Naive thymus-derived CD4-positive, alpha-beta T cell (primary cell): Measurements from ENCODE around the gene SH2D4B. TPM values are rescaled to one million over a fixed set of nuclear protein-coding genes. Genes with fewer than 3 reads are reported as not detected.
A peak's percentile ranks its signal among the peaks of the same experiment; 100 is the strongest.

ENCODE experiments used
- ATAC-seq: fragments of 150-1000 bp; cut with Tn5 transposase; 2 replicates; pipeline ENCODE4 v1.10.0; 2021; ENCODE audit warnings: mild to moderate bottlenecking, moderate library complexity
- CTCF ChIA-PET: fragments of 350-600 bp; sonication (Branson Sonifier 250); formaldehyde crosslinking; loops from one replicate; lab custom pipeline; 2021; ENCODE audit warnings: antibody characterized with exemption; lab: Charles Lee
- POLR2A ChIA-PET: fragments of 350-600 bp; sonication (Branson Sonifier 250); formaldehyde crosslinking; loops from one replicate; lab custom pipeline; 2021; ENCODE audit warnings: antibody characterized with exemption, inconsistent platforms; lab: Charles Lee
- DNase-seq, 9 donors: peaks; one replicate each; pipeline versions ENCODE4 v3.0.0 to v3.0.0-alpha.2; 2020 to 2022; ENCODE audit warnings: mixed read lengths in 1 of 9
- H3K27ac ChIP-seq: one replicate; pipeline ENCODE4 v1.7.0; 2013; ENCODE audit warnings: mild to moderate bottlenecking, low read depth, low read length, moderate library complexity
- H3K27me3 ChIP-seq, 2 donors: one replicate each; pipeline ENCODE4 v1.7.0; 2013; ENCODE audit warnings: low read length in 2 of 2, mild to moderate bottlenecking in 2 of 2, moderate library complexity in 2 of 2; ENCODE audit not compliant: control insufficient read depth in 2 of 2, insufficient read depth in 2 of 2
- H3K36me3 ChIP-seq, 3 experiments: 1 replicate in 2 of 3; 2 replicates in 1 of 3; pipeline ENCODE4 v1.7.0; 2013; ENCODE audit warnings: low read length in 3 of 3, mild to moderate bottlenecking in 3 of 3, moderate library complexity in 1 of 3; ENCODE audit not compliant: insufficient read depth in 3 of 3, control insufficient read depth in 2 of 3
- H3K4me1 ChIP-seq, 2 donors: one replicate each; pipeline ENCODE4 v1.7.0; 2013; ENCODE audit warnings: low read length in 2 of 2, mild to moderate bottlenecking in 2 of 2, moderate library complexity in 1 of 2; ENCODE audit not compliant: control insufficient read depth in 2 of 2, insufficient read depth in 2 of 2
- H3K4me3 ChIP-seq: 2 replicates; pipeline ENCODE4 v1.7.0; 2013; ENCODE audit warnings: mild to moderate bottlenecking, low read length
- H3K9me3 ChIP-seq, 3 experiments: 1 replicate in 2 of 3; 2 replicates in 1 of 3; pipeline ENCODE4 v1.7.0; 2013; ENCODE audit warnings: low read length in 3 of 3; ENCODE audit not compliant: control insufficient read depth in 2 of 3
- H3K27ac Mint-ChIP-seq, 9 donors: one replicate each; pipeline ENCODE4 v1.8.0; 2020 to 2022; ENCODE audit warnings: mixed read lengths in 9 of 9, mild to moderate bottlenecking in 8 of 9, moderate library complexity in 5 of 9, inconsistent platforms in 2 of 9
- H3K27me3 Mint-ChIP-seq, 5 donors: one replicate each; pipeline ENCODE4 v1.8.0; 2021 to 2022; ENCODE audit warnings: mixed read lengths in 5 of 5, mild to moderate bottlenecking in 1 of 5
- H3K36me3 Mint-ChIP-seq, 5 donors: one replicate each; pipeline ENCODE4 v1.8.0; 2020 to 2022; ENCODE audit warnings: mixed read lengths in 5 of 5, mild to moderate bottlenecking in 3 of 5, inconsistent platforms in 1 of 5
- H3K4me1 Mint-ChIP-seq, 7 donors: one replicate each; pipeline ENCODE4 v1.8.0; 2020 to 2022; ENCODE audit warnings: mixed read lengths in 7 of 7, mild to moderate bottlenecking in 3 of 7, inconsistent platforms in 1 of 7
- H3K4me3 Mint-ChIP-seq, 10 donors: one replicate each; pipeline ENCODE4 v1.8.0; 2020 to 2022; ENCODE audit warnings: mild to moderate bottlenecking in 10 of 10, mixed read lengths in 10 of 10, moderate library complexity in 6 of 10, inconsistent platforms in 2 of 10
- H3K9me3 Mint-ChIP-seq, 11 donors: one replicate each; pipeline ENCODE4 v1.8.0; 2020 to 2022; ENCODE audit warnings: mixed read lengths in 11 of 11, mild to moderate bottlenecking in 4 of 11, inconsistent platforms in 1 of 11, moderate library complexity in 1 of 11
- intact Hi-C, 2 donors: fragments of 100-400 bp; cut with micrococcal nuclease; formaldehyde crosslinking; loops; one replicate each; pipeline ENCODE4 v1.15.1; 2023
- polyA plus RNA-seq, 2 donors: library from polyadenylated mRNA; unstranded; fragments of 300-500 nt; fragmentation: Illumina TruSeq; gene quantifications; one replicate each; pipeline ENCODE4 v1.2.3, GENCODE V29; 2021
- total RNA-seq, 6 experiments: library from RNA in 5 of 6; stranded (reverse) in 5 of 6; gene quantifications; 1 replicate in 5 of 6; 2 replicates in 1 of 6; pipeline ENCODE4 v1.2.3 and lab custom pipeline; 2021 to 2026

The SH2D4B gene
- total and polyA plus RNA-seq, 7 experiments from 2014 or later = 0.10 to 0.51 (median 0.14) TPM; not detected in 2

GRCh38 chr10:80498833-80499741, 38.6 kb upstream of the SH2D4B start:
- Histone ChIP-seq H3K27me3 (no peaks in the 10 kb centered on the region), H3K36me3 (no peaks in the 10 kb centered on the region), H3K4me3 (peak overlapping the region; percentile 33), H3K4me1 (peaks cover 93 to 99% of the 10 kb centered on the region in 2 donors), H3K27ac (peak overlapping the region; percentile 59), H3K9me3 (no peaks in the 10 kb centered on the region)
- Mint-ChIP-seq H3K4me1 (peaks cover 89 to 100% (median 98%) of the 10 kb centered on the region in 7 donors), H3K27ac (peak overlapping the region; percentile 85 to 99 (median 90)), H3K9me3 (peaks cover 0 to 10% (median 6%) of the 10 kb centered on the region in 11 donors), H3K4me3 (peak overlapping the region; percentile 76 to 92 (median 82)), H3K36me3 (peaks cover 10 to 63% (median 31%) of the 10 kb centered on the region in 5 donors), H3K27me3 (no peaks in the 10 kb centered on the region)
- POLR2A ChIA-PET = interaction anchor here (1.0 to 11.4 kb wide), 6 partner anchors 12 to 117 kb away, joined by 3 to 582 read pairs (median 5); partner anchors contain the start of gene TSPAN14
- ATAC-seq = peak; percentile 73
- intact Hi-C loops = loop anchor here (1.0 to 2.0 kb wide), 2 partner anchors 11 to 14 kb away; no protein-coding TSS in a partner anchor
- CTCF ChIA-PET = interaction anchor here (0.9 to 21.4 kb wide), 5 partner anchors 10 to 43 kb away, joined by 3 to 839 read pairs (median 5); partner anchors contain the start of gene TSPAN14
- peak in 2 of 9 donors; percentile 32 to 61 for DNase-seq

- H3K4me3 ChIP-seq = no peak overlapping the region
- CTCF ChIA-PET = interaction anchor here (0.6 to 21.4 kb wide), 8 partner anchors 14 to 313 kb away, joined by 3 to 839 read pairs (median 4); partner anchors contain the start of gene TSPAN14
- intact Hi-C loops = loop anchor here in 1 of 2 donors (1.0 kb wide), 1 partner anchor 45 kb away; no protein-coding TSS in a partner anchor
- H3K9me3 ChIP-seq = no peaks in the 10 kb centered on the region
- POLR2A ChIA-PET = interaction anchor here (0.7 to 11.4 kb wide), 7 partner anchors 9 to 43 kb away, joined by 3 to 582 read pairs (median 5); partner anchors contain the start of gene TSPAN14
- Mint-ChIP-seq H3K27me3 (no peaks in the 10 kb centered on the region), H3K4me3 (peak overlapping the region; percentile 65 to 86 (median 80)), H3K4me1 (peaks cover 87 to 100% (median 98%) of the 10 kb centered on the region in 7 donors), H3K36me3 (peaks cover 7 to 49% (median 18%) of the 10 kb centered on the region in 5 donors), H3K27ac (peak overlapping the region; percentile 85 to 99 (median 90)), H3K9me3 (peaks cover 0 to 10% (median 6%) of the 10 kb centered on the region in 11 donors)
- peak; percentile 43 for ATAC-seq
- peaks cover 93 to 99% of the 10 kb centered on the region in 2 donors for H3K4me1 ChIP-seq
- peaks cover 2 to 11% (median 3%) of the 10 kb centered on the region in 3 experiments for H3K36me3 ChIP-seq
- H3K27ac ChIP-seq = peak overlapping the region; percentile 59
- DNase-seq = peak in 2 of 9 donors; percentile 37 to 64
- no peaks in the 10 kb centered on the region for H3K27me3 ChIP-seq
Measured at GRCh38 chr10:80500572-80501380, 36.9 kb upstream of the SH2D4B start.

DNA sequence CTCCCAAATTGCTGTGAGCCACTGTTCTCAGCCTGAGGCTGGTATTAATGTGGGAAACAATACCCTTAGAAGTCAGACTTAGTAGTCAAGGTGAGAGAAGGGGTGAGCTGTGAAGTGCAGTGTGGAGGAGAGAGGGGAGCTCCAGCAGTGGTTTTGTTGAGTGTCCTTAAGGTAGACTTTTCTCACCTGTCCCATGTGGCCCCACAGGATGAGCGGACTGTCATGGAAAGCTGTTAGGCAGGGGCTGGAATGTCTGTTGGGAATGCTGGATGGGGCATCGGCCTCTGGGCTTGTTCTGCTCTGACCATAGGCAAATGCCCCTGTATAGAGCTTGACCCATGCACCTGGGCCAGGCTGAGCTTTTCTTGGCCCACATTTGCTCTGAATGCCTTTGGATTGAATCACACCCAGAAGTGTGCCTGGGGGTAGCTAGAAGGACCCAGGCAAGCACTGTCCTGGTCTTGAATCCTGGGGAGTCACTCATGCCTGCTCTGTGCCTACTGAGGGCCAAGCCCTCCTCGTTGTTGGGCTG, 36.3 kb upstream of the SH2D4B start:
- Histone ChIP-seq H3K27ac (peak overlapping the region; percentile 59), H3K4me1 (peaks cover 92 to 97% of the 10 kb centered on the region in 2 donors), H3K36me3 (peaks cover 3 to 17% (median 9%) of the 10 kb centered on the region in 3 experiments), H3K27me3 (no peaks in the 10 kb centered on the region), H3K4me3 (no peak overlapping the region), H3K9me3 (no peaks in the 10 kb centered on the region)
- Mint-ChIP-seq H3K36me3 (peaks cover 6 to 46% (median 14%) of the 10 kb centered on the region in 5 donors), H3K9me3 (peaks cover 0 to 6% (median 4%) of the 10 kb centered on the region in 11 donors), H3K27ac (peak overlapping the region; percentile 32 to 99 (median 89)), H3K4me3 (peak overlapping the region in 9 of 10 donors; percentile 23 to 86 (median 71)), H3K4me1 (peaks cover 84 to 100% (median 96%) of the 10 kb centered on the region in 7 donors), H3K27me3 (no peaks in the 10 kb centered on the region)
- intact Hi-C loops = no loop called here
- ChIA-PET CTCF (interaction anchor here (0.5 to 21.4 kb wide), 6 partner anchors 15 to 124 kb away, joined by 3 to 839 read pairs (median 5); partner anchors contain the start of gene TSPAN14), POLR2A (interaction anchor here (0.7 to 11.4 kb wide), 5 partner anchors 9 to 44 kb away, joined by 3 to 582 read pairs (median 5); partner anchors contain the start of gene TSPAN14)
- DNase-seq (peak in 1 of 9 donors; percentile 12), ATAC-seq (no peak)

- POLR2A ChIA-PET = interaction anchor here (1.9 to 11.4 kb wide), 3 partner anchors 8 to 44 kb away, joined by 5 to 582 read pairs (median 182); partner anchors contain the start of gene TSPAN14
- peak overlapping the region; percentile 32 to 99 (median 89) for H3K27ac Mint-ChIP-seq
- Histone ChIP-seq H3K27me3 (no peaks in the 10 kb centered on the region), H3K27ac (peak overlapping the region; percentile 59), H3K4me3 (no peak overlapping the region), H3K36me3 (peaks cover 3 to 23% (median 14%) of the 10 kb centered on the region in 3 experiments), H3K9me3 (no peaks in the 10 kb centered on the region), H3K4me1 (peaks cover 87 to 91% of the 10 kb centered on the region in 2 donors)
- ATAC-seq = no peak
- CTCF ChIA-PET = interaction anchor here (0.5 to 21.4 kb wide), 6 partner anchors 15 to 124 kb away, joined by 3 to 839 read pairs (median 4); partner anchors contain the start of gene TSPAN14
- H3K4me3 Mint-ChIP-seq = peak overlapping the region; percentile 23 to 86 (median 66)
- intact Hi-C loops = no loop called here
- peaks cover 78 to 94% (median 90%) of the 10 kb centered on the region in 7 donors for H3K4me1 Mint-ChIP-seq
- no peaks in the 10 kb centered on the region for H3K27me3 Mint-ChIP-seq
- peaks cover 0 to 40% (median 8%) of the 10 kb centered on the region in 5 donors for H3K36me3 Mint-ChIP-seq
- peak in 1 of 9 donors; percentile 5 for DNase-seq
- peaks cover 0 to under 1% (median 0%) of the 10 kb centered on the region in 11 donors for H3K9me3 Mint-ChIP-seq
Measured at GRCh38 chr10:80501913-80502521, 35.7 kb upstream of the SH2D4B start.
